Heart left ventricle (tissue), 16 donors: ENCODE measurements around the gene CFB. TPM values are rescaled to one million over a fixed set of nuclear protein-coding genes. Genes with fewer than 3 reads are reported as not detected.
A peak's percentile ranks its signal among the peaks of the same experiment; 100 is the strongest.
"Not testable (repeated sequence)": the region's sequence is repeated elsewhere in the genome, so short reads cannot be mapped to it uniquely, and the experiment has no call there.

Experiments used
- ATAC-seq, 4 donors: fragments of 200-7000 bp; cut with Tn5 transposase; one replicate each; pipeline ENCODE4 v1.9.1; 2020 to 2022; ENCODE audit warnings: moderate library complexity in 4 of 4, mild to moderate bottlenecking in 3 of 4, moderate number of reproducible peaks in 1 of 4
- DNase-seq, 5 donors: peaks; one replicate each; pipeline ENCODE4 v3.0.0-alpha.2; 2020
- H3K27ac ChIP-seq, 12 donors: fragments of 200-600 bp; sonication (generic) in 4 of 12; one replicate each; pipeline versions ENCODE4 v1.5.0 to v1.8.0; 2016 to 2022; ENCODE audit warnings: mild to moderate bottlenecking in 2 of 12
- H3K27me3 ChIP-seq, 9 donors: fragments of 200-600 bp; sonication (generic) in 2 of 9; one replicate each; pipeline versions ENCODE4 v1.5.1 to v1.8.0; 2016 to 2022; ENCODE audit warnings: mild to moderate bottlenecking in 3 of 9
- H3K36me3 ChIP-seq, 9 donors: fragments of 200-600 bp; sonication (generic) in 2 of 9; one replicate each; pipeline versions ENCODE4 v1.5.0 to v1.8.0; 2018 to 2022; ENCODE audit warnings: mild to moderate bottlenecking in 2 of 9
- H3K4me1 ChIP-seq, 12 donors: fragments of 200-600 bp; sonication (generic) in 4 of 12; one replicate each; pipeline versions ENCODE4 v1.5.0 to v1.8.0; 2016 to 2022; ENCODE audit warnings: mild to moderate bottlenecking in 3 of 12
- H3K4me3 ChIP-seq, 12 donors: fragments of 200-600 bp; sonication (generic) in 4 of 12; one replicate each; pipeline versions ENCODE4 v1.5.0 to v1.8.0; 2017 to 2022; ENCODE audit warnings: mild to moderate bottlenecking in 9 of 12, moderate library complexity in 4 of 12
- H3K9me3 ChIP-seq, 12 donors: fragments of 200-600 bp; sonication (generic) in 4 of 12; one replicate each; pipeline versions ENCODE4 v1.5.0 to v1.8.0; 2016 to 2022; ENCODE audit warnings: mild to moderate bottlenecking in 1 of 12
- POLR2A ChIP-seq, 2 donors: fragments of 450-650 bp; IDR thresholded peaks; one replicate each; pipeline ENCODE4 v1.6.1; 2017; ENCODE audit warnings: antibody characterized with exemption in 2 of 2, mild to moderate bottlenecking in 2 of 2, moderate library complexity in 2 of 2
- WGBS, 4 donors: extraction: QIAGEN DNeasy Blood & Tissue Kit in 2 of 4; methylation state at CpG; one replicate each; pipeline versions ENCODE4 v1.1.5 to v1.1.7; 2013 to 2018; 5-methylcytosine and 5-hydroxymethylcytosine counted together
- intact Hi-C, 10 donors: fragments of 100-400 bp; cut with DNase I; formaldehyde crosslinking; loops; one replicate each; pipeline versions ENCODE4 v1.11.1 to v1.14.2; 2022
- polyA plus RNA-seq, 2 donors: library from polyadenylated mRNA; stranded (reverse); fragments of 200-250 nt; gene quantifications; one replicate each; pipeline ENCODE4 v1.2.3, GENCODE V29; 2013
- total RNA-seq, 9 donors: library from RNA; depleted of rRNA in 2 of 9; stranded (reverse); fragments of >200 nt in 2 of 9; fragmentation: NEBNext Ultra II Directional in 3 of 9; extraction: Animal tissue kit (Norgen Biotek cat#: 25700) in 3 of 9; gene quantifications; one replicate each; pipeline versions ENCODE4 v1.1.0 to v1.2.4, GENCODE V29; 2016 to 2023
- TF ChIP-seq, protein P1 (sequence below), 12 donors: fragments of 200-600 bp; sonication (generic) in 4 of 12; IDR thresholded peaks; one replicate each; pipeline versions ENCODE4 v1.5.0 to v1.8.0; 2018 to 2022; ENCODE audit warnings: antibody characterized with exemption in 12 of 12, mild to moderate bottlenecking in 5 of 12
- donor health status: ischemic (EF 13 %, LVEDD 7.1; RV severe dilation, severe dysfunction).
- donor health status: healthy with polysubstance abuse.
- donor health status: DM: no; HTN: yes; CAD: no.
- donor health status: DM: no; HTN: no; CAD: no.
- donor health status: ischemic (EF 25% LVEDD 6.9; RV normal size, moderate dysfunction).
- donor health status: ischemic (EF 25% LVEDD 5.7; RV mildly dilated, moderate dysfunction).
- donor health status: healthy.
- donor health status: DM: yes; HTN: yes; CAD: no.
- donor health status: ischemic (EF 35%, LVEDD 5.7; RV mildly dilated, moderate dysfunction).
- donor health status: nonischemic (EF 11% LVEDD 7.7; RV severe dilation, severe dysfunction).
- donor health status: DM: yes; HTN: yes; CAD: no.
- donor health status: PGD.
- donor health status: ischemic (EF 29% LVEDD 5.4; RV normal size, mild dysfunction).
- donor health status: nonischemic (EF 23%, LVEDD 6.1; RV moderate dilation, normal function).

CFB gene
- total and polyA plus RNA-seq, 11 donors: 3.0 to 151 (median 5.3) TPM

- no peaks in the 10 kb centered on the region for H3K9me3 ChIP-seq
- TF ChIP-seq, protein P1, sequence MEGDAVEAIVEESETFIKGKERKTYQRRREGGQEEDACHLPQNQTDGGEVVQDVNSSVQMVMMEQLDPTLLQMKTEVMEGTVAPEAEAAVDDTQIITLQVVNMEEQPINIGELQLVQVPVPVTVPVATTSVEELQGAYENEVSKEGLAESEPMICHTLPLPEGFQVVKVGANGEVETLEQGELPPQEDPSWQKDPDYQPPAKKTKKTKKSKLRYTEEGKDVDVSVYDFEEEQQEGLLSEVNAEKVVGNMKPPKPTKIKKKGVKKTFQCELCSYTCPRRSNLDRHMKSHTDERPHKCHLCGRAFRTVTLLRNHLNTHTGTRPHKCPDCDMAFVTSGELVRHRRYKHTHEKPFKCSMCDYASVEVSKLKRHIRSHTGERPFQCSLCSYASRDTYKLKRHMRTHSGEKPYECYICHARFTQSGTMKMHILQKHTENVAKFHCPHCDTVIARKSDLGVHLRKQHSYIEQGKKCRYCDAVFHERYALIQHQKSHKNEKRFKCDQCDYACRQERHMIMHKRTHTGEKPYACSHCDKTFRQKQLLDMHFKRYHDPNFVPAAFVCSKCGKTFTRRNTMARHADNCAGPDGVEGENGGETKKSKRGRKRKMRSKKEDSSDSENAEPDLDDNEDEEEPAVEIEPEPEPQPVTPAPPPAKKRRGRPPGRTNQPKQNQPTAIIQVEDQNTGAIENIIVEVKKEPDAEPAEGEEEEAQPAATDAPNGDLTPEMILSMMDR (IDR thresholded peaks at IDR 0.05): no peak
- no peak for TF ChIP-seq POLR2A (IDR thresholded peaks at IDR 0.05)
- H3K36me3 ChIP-seq: peaks cover 0 to 23% (median 18%) of the 10 kb centered on the region in 9 donors
- no peak overlapping the region for H3K4me3 ChIP-seq
- intact Hi-C loops: no loop called here
- no peak for ATAC-seq
- peaks cover 0 to 13% (median 8%) of the 10 kb centered on the region in 12 donors for H3K4me1 ChIP-seq
- no peak overlapping the region for H3K27ac ChIP-seq
- H3K27me3 ChIP-seq: no peaks in the 10 kb centered on the region
- WGBS, 4 donors: 92 to 97% (median 96%) methylated on average over 12 of the region's 12 CpGs
- DNase-seq: peak in 1 of 5 donors; percentile 6
Observed at GRCh38 chr6:31977816-31978431, 32.0 kb downstream of the CFB start.

- H3K4me3 ChIP-seq: no peak overlapping the region
- peak in 1 of 5 donors; percentile 4 for DNase-seq
- intact Hi-C loops: no loop called here
- H3K9me3 ChIP-seq: no peaks in the 10 kb centered on the region
- peaks cover 0 to 23% (median 18%) of the 10 kb centered on the region in 9 donors for H3K36me3 ChIP-seq
- no peaks in the 10 kb centered on the region for H3K27me3 ChIP-seq
- no peak overlapping the region for H3K27ac ChIP-seq
- no peak for ATAC-seq
- TF ChIP-seq, protein P1 (IDR thresholded peaks at IDR 0.05): no peak
- TF ChIP-seq POLR2A (IDR thresholded peaks at IDR 0.05): no peak
- 82 to 95% (median 92%) methylated on average over 5 of the region's 5 CpGs for WGBS, 4 donors
- peaks cover 0 to 3% (median 0%) of the 10 kb centered on the region in 12 donors for H3K4me1 ChIP-seq
Observed at GRCh38 chr6:31978831-31979230, 32.9 kb downstream of the CFB start.

- Histone ChIP-seq H3K36me3 (peaks cover 0 to 21% (median 17%) of the 10 kb centered on the region in 9 donors), H3K27ac (no peak overlapping the region), H3K4me1 (no peaks in the 10 kb centered on the region), H3K4me3 (no peak overlapping the region), H3K9me3 (no peaks in the 10 kb centered on the region), H3K27me3 (no peaks in the 10 kb centered on the region)
- 84 to 91% (median 86%) methylated on average over 3 of the region's 3 CpGs for WGBS, 4 donors
- no peak for ATAC-seq
- no peak for TF ChIP-seq POLR2A (IDR thresholded peaks at IDR 0.05)
- TF ChIP-seq, protein P1 (IDR thresholded peaks at IDR 0.05): no peak
- intact Hi-C loops: no loop called here
- DNase-seq: no peak
Observed at GRCh38 chr6:31979238-31979898, 33.5 kb downstream of the CFB start.

DNA sequence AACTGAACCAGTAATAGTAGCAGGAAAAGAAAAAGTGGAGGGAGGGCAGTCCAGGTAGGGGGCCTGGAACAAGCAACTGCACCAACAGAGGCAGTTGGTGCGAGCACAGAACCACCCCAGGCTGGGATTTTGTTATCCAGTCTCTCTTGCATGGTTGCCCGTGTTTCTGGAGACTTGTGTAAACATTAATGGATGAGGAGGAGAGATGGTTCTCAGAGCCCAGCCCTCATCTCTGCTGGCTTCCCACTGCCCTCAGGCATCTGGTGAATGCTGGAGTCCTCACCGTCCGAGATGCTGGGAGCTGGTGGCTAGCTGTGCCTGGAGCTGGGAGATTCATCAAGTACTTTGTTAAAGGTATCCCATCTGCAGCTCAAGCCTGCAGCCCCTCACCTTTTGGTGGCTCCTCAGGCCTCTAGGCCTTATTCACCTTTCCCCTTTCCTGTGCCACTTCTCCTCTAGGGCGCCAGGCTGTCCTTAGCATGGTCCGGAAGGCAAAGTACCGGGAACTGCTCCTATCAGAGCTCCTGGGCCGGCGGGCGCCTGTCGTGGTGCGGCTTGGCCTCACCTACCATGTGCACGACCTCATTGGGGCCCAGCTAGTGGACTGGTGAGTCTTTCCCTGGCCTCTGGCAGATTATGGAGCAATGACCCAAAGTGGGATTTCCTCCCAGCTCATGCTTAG is 34.4 kb downstream of the CFB start:
- H3K4me1 ChIP-seq, H3K27ac ChIP-seq, H3K27me3 ChIP-seq, intact Hi-C loops, H3K9me3 ChIP-seq, H3K4me3 ChIP-seq: not testable (repeated sequence)
- peaks cover 0 to 18% (median 13%) of the 10 kb centered on the region in 9 donors for H3K36me3 ChIP-seq
- ATAC-seq: peak in 1 of 4 donors; percentile 18
- DNase-seq: peak in 1 of 5 donors; percentile 19
- WGBS, 4 donors: 86 to 96% (median 91%) methylated on average over 2 to 13 of the region's 13 CpGs

DNA sequence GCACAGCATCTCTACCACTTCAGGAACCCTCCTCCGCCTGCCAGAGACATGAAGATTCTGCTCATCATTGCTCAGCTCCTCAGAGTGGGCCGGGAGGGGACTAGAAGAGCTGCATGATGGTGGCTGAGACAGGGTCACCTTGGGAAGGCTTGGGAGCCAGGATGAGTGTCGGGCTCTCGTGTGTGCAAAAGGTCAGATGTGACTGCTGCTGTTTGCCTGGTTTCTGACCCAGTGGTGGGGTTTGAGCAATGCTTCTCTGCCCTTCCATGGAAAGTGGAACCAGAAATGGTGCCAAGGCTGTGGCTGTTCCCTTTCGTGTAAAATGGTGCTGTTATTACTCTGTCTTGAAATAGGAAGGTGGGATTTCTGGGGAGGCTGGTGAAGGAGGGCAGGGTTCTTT is 35.1 kb downstream of the CFB start:
- H3K27ac ChIP-seq, H3K4me3 ChIP-seq, H3K4me1 ChIP-seq, DNase-seq, H3K9me3 ChIP-seq, ATAC-seq, H3K27me3 ChIP-seq, intact Hi-C loops: not testable (repeated sequence)
- peaks cover 0 to 18% (median 13%) of the 10 kb centered on the region in 9 donors for H3K36me3 ChIP-seq
- WGBS, 4 donors: no CpG with 5 or more reads among the region's 5 CpGs

GRCh38 chr6:31981744-31982143 is 35.8 kb downstream of the CFB start, which contains the start of gene C4A:
C4A (plus strand) TSS chr6:31982057; CDS start chr6:31982108, 51 bp downstream.
- peaks cover 0 to 18% (median 13%) of the 10 kb centered on the region in 9 donors for H3K36me3 ChIP-seq
- peak; percentile 85 to 94 (median 86) for ATAC-seq
- H3K9me3 ChIP-seq, intact Hi-C loops, H3K4me3 ChIP-seq, H3K27me3 ChIP-seq, H3K4me1 ChIP-seq, H3K27ac ChIP-seq, DNase-seq: not testable (repeated sequence)
- no CpG with 5 or more reads among the region's 7 CpGs for WGBS, 4 donors

DNA sequence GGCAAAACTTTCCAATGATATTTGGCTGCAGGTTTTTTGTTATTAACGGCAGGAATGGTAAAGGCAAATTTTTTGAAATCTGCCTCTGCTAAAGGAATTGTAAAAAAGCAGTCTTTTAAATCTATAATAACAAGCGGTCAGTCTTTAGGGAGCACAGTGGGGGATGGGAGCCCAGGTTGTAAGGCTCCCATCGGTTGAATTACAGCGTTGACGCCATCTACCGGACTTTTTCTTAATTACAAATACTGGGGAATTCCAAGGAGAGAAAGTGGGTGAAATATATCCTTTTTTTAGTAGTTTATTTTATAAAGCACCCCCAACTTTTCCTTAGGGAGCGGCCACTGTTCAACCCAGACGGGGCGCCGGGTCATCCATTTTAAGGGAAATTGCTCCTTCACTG is 43.5 kb downstream of the CFB start:
- WGBS, 4 donors: no CpG with 5 or more reads among the region's 10 CpGs
- H3K36me3 ChIP-seq, H3K4me1 ChIP-seq, H3K27ac ChIP-seq, H3K4me3 ChIP-seq, H3K9me3 ChIP-seq, intact Hi-C loops, DNase-seq, H3K27me3 ChIP-seq: not testable (repeated sequence)
- peak in 1 of 4 donors; percentile 41 for ATAC-seq
